Loucy (cell line): ENCODE measurements around the gene ZNRD2.

ENCODE experiments used
- CTCF ChIP-seq: fragments of 200-600 bp; sonication (generic); conservative IDR thresholded peaks from 2 replicates; pipeline ENCODE4 v1.5.1; 2014; ENCODE audit warnings: mild to moderate bottlenecking, antibody characterized with exemption, low read length
- EZH2phosphoT487 ChIP-seq: fragments of 200-600 bp; IDR thresholded peaks from 2 replicates; pipeline ENCODE4 v1.6.1; 2018; ENCODE audit warnings: antibody characterized with exemption, mild to moderate bottlenecking, moderate library complexity, borderline replicate concordance

- TF ChIP-seq CTCF = no peak; the same call in 1 of the 2 replicates
- no peak for TF ChIP-seq EZH2phosphoT487
Observed at GRCh38 chr11:65552388-65552951, 17.8 kb upstream of the ZNRD2 start.
